Breast epithelium (tissue), 4 donors: ENCODE measurements around the gene DOLPP1. TPM values are rescaled to one million over a fixed set of nuclear protein-coding genes. Genes with fewer than 3 reads are reported as not detected.

Experiments used
- DNase-seq, 2 donors: peaks; one replicate each; pipeline ENCODE4 v3.0.0-alpha.2; 2019; ENCODE audit warnings: low spot score in 2 of 2
- H3K27ac ChIP-seq, 2 donors: fragments of 200-600 bp; sonication (generic) in 1 of 2; one replicate each; pipeline ENCODE4 v1.5.1; 2016 to 2019; ENCODE audit warnings: mild to moderate bottlenecking in 1 of 2
- H3K27me3 ChIP-seq, 2 donors: fragments of 200-600 bp; sonication (generic) in 1 of 2; one replicate each; pipeline versions ENCODE4 v1.5.1 to v1.6.0; 2017 to 2019; ENCODE audit warnings: control low read depth in 1 of 2, mild to moderate bottlenecking in 1 of 2
- H3K36me3 ChIP-seq: fragments of 200-600 bp; one replicate; pipeline ENCODE4 v1.5.1; 2019
- H3K4me1 ChIP-seq, 2 donors: fragments of 200-600 bp; sonication (generic); one replicate each; pipeline ENCODE4 v1.5.1; 2016 to 2019; ENCODE audit warnings: control low read depth in 1 of 2
- H3K4me3 ChIP-seq, 3 donors: fragments of 200-600 bp; sonication (generic); 1 replicate in 2 of 3; 2 replicates in 1 of 3; pipeline ENCODE4 v1.5.1; 2016 to 2019; ENCODE audit warnings: mild to moderate bottlenecking in 3 of 3, moderate library complexity in 2 of 3
- H3K9me3 ChIP-seq, 2 donors: fragments of 200-600 bp; sonication (generic) in 1 of 2; one replicate each; pipeline ENCODE4 v1.5.1; 2016 to 2019; ENCODE audit warnings: control low read depth in 1 of 2
- CTCF ChIP-seq, 3 donors: fragments of 450-650 bp; IDR thresholded peaks; one replicate each; pipeline ENCODE4 v1.5.1; 2016 to 2017; ENCODE audit warnings: antibody characterized with exemption in 3 of 3, mild to moderate bottlenecking in 3 of 3, moderate library complexity in 3 of 3
- POLR2A ChIP-seq: fragments of 450-650 bp; IDR thresholded peaks from one replicate; pipeline ENCODE4 v1.6.1; 2016; ENCODE audit warnings: antibody characterized with exemption, mild to moderate bottlenecking, moderate library complexity
- POLR2AphosphoS5 ChIP-seq, 3 donors: sonication (generic); formaldehyde crosslinking; IDR thresholded peaks; one replicate each; pipeline ENCODE4 v1.6.1; 2017; ENCODE audit warnings: antibody characterized with exemption in 3 of 3
- intact Hi-C: fragments of 100-400 bp; cut with DNase I; formaldehyde crosslinking; loops from one replicate; pipeline ENCODE4 v1.15.1; 2023; ENCODE audit warnings: low total_unique reads
- total RNA-seq, 3 donors: library from RNA; depleted of rRNA; stranded (reverse); fragments of >200 nt; gene quantifications; one replicate each; pipeline ENCODE4 v1.1.0, GENCODE V29; 2016

Gene DOLPP1
- total RNA-seq, 3 donors from 2014 or later, result 5.6 to 9.2 (median 8.6) TPM

DNA sequence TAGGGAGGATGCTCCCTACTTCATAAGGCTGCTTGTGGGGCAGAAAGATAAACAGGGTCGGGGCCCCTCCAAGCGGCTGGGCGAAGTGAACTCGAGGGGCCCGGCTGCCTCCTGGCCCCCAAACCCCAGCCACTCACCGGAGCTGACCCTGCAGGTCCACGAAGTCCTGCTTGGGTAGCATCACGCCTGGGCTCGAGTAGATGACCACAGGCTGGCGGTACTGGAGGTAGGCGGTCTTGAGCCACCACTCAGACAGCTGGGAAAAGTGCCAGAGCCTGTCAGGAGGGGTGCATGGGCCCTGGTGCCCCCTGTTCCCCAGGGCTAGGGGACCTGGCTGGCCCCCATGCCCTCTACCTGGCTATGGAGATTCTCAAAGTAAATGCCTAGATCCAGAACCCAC, 23.1 kb downstream of the DOLPP1 start:
- intact Hi-C loops, result no loop called here
- Histone ChIP-seq H3K27ac (no peak overlapping the region), H3K4me3 (no peak overlapping the region), H3K36me3 (no peaks in the 10 kb centered on the region), H3K4me1 (no peaks in the 10 kb centered on the region), H3K27me3 (no peaks in the 10 kb centered on the region), H3K9me3 (no peaks in the 10 kb centered on the region)
- DNase-seq, result no peak
- TF ChIP-seq CTCF (IDR thresholded peaks at IDR 0.05) (no peak), POLR2AphosphoS5 (IDR thresholded peaks at IDR 0.05) (no peak), POLR2A (no peak)

- no peak for DNase-seq
- no peaks in the 10 kb centered on the region for H3K9me3 ChIP-seq
- H3K27me3 ChIP-seq, result no peaks in the 10 kb centered on the region
- H3K36me3 ChIP-seq, result no peaks in the 10 kb centered on the region
- intact Hi-C loops, result no loop called here
- no peak overlapping the region for H3K27ac ChIP-seq
- no peaks in the 10 kb centered on the region for H3K4me1 ChIP-seq
- no peak for TF ChIP-seq POLR2AphosphoS5 (IDR thresholded peaks at IDR 0.05)
- TF ChIP-seq CTCF (IDR thresholded peaks at IDR 0.05), result no peak
- no peak for TF ChIP-seq POLR2A
- H3K4me3 ChIP-seq, result no peak overlapping the region
Observed at GRCh38 chr9:129105857-129106694, 25.2 kb downstream of the DOLPP1 start.

- Histone ChIP-seq H3K9me3 (no peaks in the 10 kb centered on the region), H3K4me1 (peaks cover 4 to 6% of the 10 kb centered on the region in 2 donors), H3K27me3 (no peaks in the 10 kb centered on the region), H3K36me3 (no peaks in the 10 kb centered on the region), H3K27ac (no peak overlapping the region), H3K4me3 (no peak overlapping the region)
- TF ChIP-seq POLR2AphosphoS5 (IDR thresholded peaks at IDR 0.05) (no peak), POLR2A (no peak), CTCF (IDR thresholded peaks at IDR 0.05) (no peak)
- DNase-seq, result no peak
- intact Hi-C loops, result no loop called here
Observed at GRCh38 chr9:129107651-129108050, 26.7 kb downstream of the DOLPP1 start.

- intact Hi-C loops, result no loop called here
- TF ChIP-seq POLR2A, result no peak
- no peak for TF ChIP-seq CTCF (IDR thresholded peaks at IDR 0.05)
- no peak for TF ChIP-seq POLR2AphosphoS5 (IDR thresholded peaks at IDR 0.05)
- Histone ChIP-seq H3K27me3 (no peaks in the 10 kb centered on the region), H3K4me3 (peak overlapping the region in 1 of 3 donors; percentile 7), H3K9me3 (no peaks in the 10 kb centered on the region), H3K36me3 (no peaks in the 10 kb centered on the region), H3K27ac (peak overlapping the region; percentile 59 to 91), H3K4me1 (peaks cover 4 to 6% of the 10 kb centered on the region in 2 donors)
- no peak for DNase-seq
Observed at GRCh38 chr9:129108083-129108804, 27.3 kb downstream of the DOLPP1 start.
